HepG2 (cell line): Measurements from ENCODE around the gene MSGN1. TPM values are rescaled to one million over a fixed set of nuclear protein-coding genes. Genes with fewer than 3 reads are reported as not detected.
"Not testable (repeated sequence)": the region's sequence is repeated elsewhere in the genome, so short reads cannot be mapped to it uniquely, and the experiment has no call there.

ENCODE experiments used
- ATAC-seq: fragments of 200-7000 bp; cut with Tn5 transposase; 3 replicates; pipeline ENCODE4 v1.9.1; 2020; ENCODE audit warnings: mild to moderate bottlenecking, moderate library complexity
- BruUV-seq: library from RNA; stranded (reverse); fragments of 400-500 nt; replicated peaks from 2 replicates; lab custom pipeline; 2021; lab: Mats Ljungman, UMichigan
- CTCF ChIA-PET: fragments of 300-600 bp; formaldehyde crosslinking; extraction: SDS; loops from one replicate; lab custom pipeline; 2021; ENCODE audit warnings: low total read pairs, inconsistent platforms, low intra/inter-chr PET ratio; lab: Yijun Ruan, JAX
- POLR2A ChIA-PET: fragments of 350-600 bp; sonication (Branson Sonifier 250); formaldehyde crosslinking; loops from one replicate; lab custom pipeline; 2020; ENCODE audit warnings: antibody characterized with exemption, inconsistent platforms; lab: Yijun Ruan, JAX
- DNase-seq: peaks from one replicate; pipeline ENCODE4 v3.0.0-alpha.2; 2015; ENCODE audit warnings: low spot score
- FAIRE-seq: peaks from 3 replicates; lab custom pipeline; 2011; peaks lifted over from hg19 to GRCh38; lab: Jason Lieb, UNC
- H2AFZ ChIP-seq: one replicate; pipeline ENCODE4 v1.6.1; 2011; ENCODE audit warnings: low read length, inconsistent platforms
- H3K27ac ChIP-seq: fragments of 300-600 bp; 3 replicates; pipeline ENCODE4 v1.8.0; 2011; ENCODE audit warnings: mixed run types, mild to moderate bottlenecking, mixed read lengths, low read length, inconsistent platforms; ENCODE audit not compliant: insufficient read depth; ENCODE audit errors: extremely low read length
- H3K27me3 ChIP-seq, 2 experiments: fragments of 200-600 bp in 1 of 2; 2 replicates in 1 of 2; 3 replicates in 1 of 2; pipeline versions ENCODE4 v1.6.0 to v1.8.0; 2011; ENCODE audit warnings: low read length in 2 of 2, mild to moderate bottlenecking in 2 of 2, moderate library complexity in 2 of 2, inconsistent platforms in 1 of 2; ENCODE audit not compliant: insufficient read depth in 2 of 2, control insufficient read depth in 1 of 2
- H3K36me3 ChIP-seq, 2 experiments: fragments of 200-600 bp in 1 of 2; replicated peaks in 1 of 2; 2 replicates in 1 of 2; 3 replicates in 1 of 2; pipeline versions ENCODE4 v1.5.1 to v1.8.0; 2011; ENCODE audit warnings: low read length in 2 of 2, inconsistent platforms in 1 of 2; ENCODE audit not compliant: insufficient read depth in 2 of 2, control insufficient read depth in 1 of 2
- H3K4me1 ChIP-seq: 2 replicates; pipeline ENCODE4 v1.5.1; 2012; ENCODE audit warnings: low read length, inconsistent platforms; ENCODE audit not compliant: insufficient read depth
- H3K4me2 ChIP-seq: 2 replicates; pipeline ENCODE4 v1.6.0; 2011; ENCODE audit warnings: low read depth, low read length, inconsistent platforms
- H3K4me3 ChIP-seq, 3 experiments: fragments of 200-600 bp in 1 of 3; sonication (generic), shearing (Covaris generic) in 1 of 3; replicated peaks in 1 of 3; 2 replicates each; pipeline ENCODE4 v1.5.1; 2011 to 2016; ENCODE audit warnings: low read length in 3 of 3, inconsistent platforms in 2 of 3, low read depth in 2 of 3, mild to moderate bottlenecking in 2 of 3, control low read depth in 1 of 3, mixed read lengths in 1 of 3; ENCODE audit not compliant: insufficient read depth in 1 of 3
- H3K79me2 ChIP-seq: one replicate; pipeline ENCODE4 v1.6.1; 2011; ENCODE audit warnings: low read length, inconsistent platforms; ENCODE audit not compliant: insufficient read depth
- H3K9ac ChIP-seq: 2 replicates; pipeline ENCODE4 v1.6.0; 2011; ENCODE audit warnings: mild to moderate bottlenecking, low read depth, low read length, inconsistent platforms; ENCODE audit not compliant: insufficient read depth
- H3K9me3 ChIP-seq: 2 replicates; pipeline ENCODE4 v1.5.1; 2012; ENCODE audit warnings: mild to moderate bottlenecking, low read length
- H4K20me1 ChIP-seq: 2 replicates; pipeline ENCODE4 v1.6.0; 2011; ENCODE audit warnings: inconsistent platforms, mild to moderate bottlenecking, low read length, moderate library complexity; ENCODE audit not compliant: insufficient read depth
- ARID4A ChIP-seq: sonication (generic); formaldehyde crosslinking; IDR thresholded peaks from 2 replicates; pipeline ENCODE4 v1.5.0; 2020; ENCODE audit warnings: mild to moderate bottlenecking, missing genetic modification reagents, borderline replicate concordance
- BRD4 ChIP-seq: sonication (generic); formaldehyde crosslinking; IDR thresholded peaks from 2 replicates; pipeline ENCODE4 v1.4.0; 2020; ENCODE audit warnings: missing genetic modification reagents
- CEBPG ChIP-seq: IDR thresholded peaks from 2 replicates; pipeline ENCODE4 v1.6.1; 2016
- ELF1 ChIP-seq: sonication (generic); formaldehyde crosslinking; IDR thresholded peaks from 2 replicates; pipeline ENCODE4 v1.4.0; 2020; ENCODE audit warnings: missing genetic modification reagents
- KDM5B ChIP-seq: sonication (generic); formaldehyde crosslinking; IDR thresholded peaks from 2 replicates; pipeline ENCODE4 v1.4.0; 2020; ENCODE audit warnings: missing genetic modification reagents, mild to moderate bottlenecking, borderline replicate concordance
- TSC22D2 ChIP-seq: sonication (generic); formaldehyde crosslinking; IDR thresholded peaks from 2 replicates; pipeline ENCODE4 v1.5.1; 2020; ENCODE audit warnings: missing genetic modification reagents, mild to moderate bottlenecking, borderline replicate concordance
- ZKSCAN1 ChIP-seq: fragments of 150-350 bp; IDR thresholded peaks from 2 replicates; pipeline ENCODE4 v1.6.1; 2014; ENCODE audit warnings: low read length
- ZNF484 ChIP-seq: sonication (generic); formaldehyde crosslinking; IDR thresholded peaks from 2 replicates; pipeline ENCODE4 v1.5.1; 2020; ENCODE audit warnings: mild to moderate bottlenecking, low read depth, missing genetic modification reagents, borderline replicate concordance
- ZNF619 ChIP-seq: sonication (generic); formaldehyde crosslinking; IDR thresholded peaks from 2 replicates; pipeline ENCODE4 v1.4.0; 2020; ENCODE audit warnings: mild to moderate bottlenecking, missing genetic modification reagents
- ZNF816 ChIP-seq: sonication (generic); formaldehyde crosslinking; IDR thresholded peaks from 2 replicates; pipeline ENCODE4 v1.8.0; 2022; ENCODE audit warnings: missing genetic modification reagents, mild to moderate bottlenecking, borderline replicate concordance
- WGBS: methylation state at CpG from one replicate; pipeline ENCODE4 v1.1.6; 2017; ENCODE audit warnings: low lambda C conversion rate; 5-methylcytosine and 5-hydroxymethylcytosine counted together
- in situ Hi-C: cut with HindIII; loops from 2 replicates; pipeline ENCODE4 v1.10.0; 2017; ENCODE audit warnings: low pct_unique_long_range_greater_than_20kb; ENCODE audit not compliant: extremely low pct_ligation_motif_present
- intact Hi-C: fragments of 100-400 bp; cut with micrococcal nuclease; formaldehyde crosslinking; loops from one replicate; pipeline ENCODE4 v1.10.0; 2022; ENCODE audit not compliant: unreplicated experiment
- polyA plus RNA-seq, 8 experiments: library from polyadenylated mRNA; depleted of rRNA in 3 of 8; stranded (reverse) in 7 of 8; unstranded in 1 of 8; fragments of >200 nt; fragmentation: Illumina TruSeq in 4 of 8; extraction: Trizol in 4 of 8; gene quantifications; 2 replicates each; pipeline versions ENCODE4 v1.2.1 to v1.2.3, GENCODE V29; 2011 to 2016; ENCODE audit warnings: low read depth in 4 of 8, missing spikeins in 1 of 8, mixed read lengths in 1 of 8; ENCODE audit not compliant: insufficient read depth in 1 of 8
- total RNA-seq, 5 experiments: library from RNA; depleted of rRNA; stranded (reverse); fragments of >200 nt; fragmentation: Illumina TruSeq; extraction: Trizol; gene quantifications; 2 replicates each; pipeline ENCODE4 v1.2.3, GENCODE V29; 2016; ENCODE audit warnings: low read depth in 1 of 5
- TF ChIP-seq, protein P1 (sequence below): fragments of 450-650 bp; IDR thresholded peaks from 2 replicates; pipeline ENCODE4 v1.6.1; 2017

The MSGN1 gene
- total and polyA plus RNA-seq, 2 of the 13 experiments (the other 11 are each of a cell fraction or from before 2014, with no cell fraction given), result not detected

DNA sequence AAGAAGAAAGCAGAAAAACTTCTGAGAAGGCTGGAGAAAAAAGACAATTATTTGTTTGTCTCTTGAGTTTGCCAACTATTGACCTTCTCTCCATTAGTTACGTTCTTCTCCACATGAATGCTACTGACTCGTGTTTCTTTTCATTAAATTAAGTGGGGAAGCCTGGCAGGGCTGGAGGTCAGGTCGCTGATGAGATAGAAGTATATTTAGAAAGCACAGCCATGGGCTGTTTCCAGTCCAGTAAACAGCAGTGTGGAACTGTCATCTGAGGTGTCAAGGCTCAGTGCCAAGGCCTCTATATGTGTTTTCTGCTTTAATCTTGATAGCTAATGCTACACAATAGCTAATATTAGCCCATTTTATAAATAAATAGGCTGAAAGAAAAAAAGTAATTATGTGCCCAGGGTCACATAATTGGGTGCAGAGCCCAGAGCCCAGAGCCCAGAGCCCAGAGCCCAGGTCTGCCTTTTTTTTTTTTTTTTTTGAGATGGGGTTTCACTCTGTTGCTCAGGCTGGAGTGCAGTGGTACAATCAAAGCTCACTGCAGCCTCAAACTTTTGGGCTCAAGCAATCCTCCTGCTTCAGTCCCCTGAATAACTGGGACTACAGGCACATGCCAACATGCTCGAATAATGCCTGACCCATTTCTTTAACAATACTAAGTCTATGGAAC, 6.3 kb downstream of the MSGN1 start:
- BruUV-seq, result no TSS peak
- no peaks in the 10 kb centered on the region for H4K20me1 ChIP-seq
- intact Hi-C loops, result no loop called here
- H3K4me3 ChIP-seq, result no peak overlapping the region
- 3% methylated on average over 4 of the region's 4 CpGs for WGBS
- no peaks in the 10 kb centered on the region for H3K79me2 ChIP-seq
- TF ChIP-seq CEBPG (CRISPR knock-in tag), result no peak
- TF ChIP-seq ZKSCAN1, result no peak
- TF ChIP-seq TSC22D2 (CRISPR knock-in tag), result no peak
- TF ChIP-seq, protein P1, sequence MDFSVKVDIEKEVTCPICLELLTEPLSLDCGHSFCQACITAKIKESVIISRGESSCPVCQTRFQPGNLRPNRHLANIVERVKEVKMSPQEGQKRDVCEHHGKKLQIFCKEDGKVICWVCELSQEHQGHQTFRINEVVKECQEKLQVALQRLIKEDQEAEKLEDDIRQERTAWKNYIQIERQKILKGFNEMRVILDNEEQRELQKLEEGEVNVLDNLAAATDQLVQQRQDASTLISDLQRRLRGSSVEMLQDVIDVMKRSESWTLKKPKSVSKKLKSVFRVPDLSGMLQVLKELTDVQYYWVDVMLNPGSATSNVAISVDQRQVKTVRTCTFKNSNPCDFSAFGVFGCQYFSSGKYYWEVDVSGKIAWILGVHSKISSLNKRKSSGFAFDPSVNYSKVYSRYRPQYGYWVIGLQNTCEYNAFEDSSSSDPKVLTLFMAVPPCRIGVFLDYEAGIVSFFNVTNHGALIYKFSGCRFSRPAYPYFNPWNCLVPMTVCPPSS, result no peak
- no peak for TF ChIP-seq ZNF484
- TF ChIP-seq ZNF619 (CRISPR knock-in tag), result no peak
- TF ChIP-seq ELF1 (CRISPR knock-in tag), result no peak
- TF ChIP-seq ARID4A (CRISPR knock-in tag), result no peak
- TF ChIP-seq ZNF816, result no peak
- TF ChIP-seq BRD4, result no peak
- no peak for TF ChIP-seq KDM5B (CRISPR knock-in tag)
- no peaks in the 10 kb centered on the region for H3K4me1 ChIP-seq
- in situ Hi-C loops, result no loop called here
- CTCF ChIA-PET, result no interaction called here
- H3K36me3 ChIP-seq, result no peaks in the 10 kb centered on the region
- H2AFZ ChIP-seq, result no peak overlapping the region
- FAIRE-seq (no peak), DNase-seq (no peak), ATAC-seq (no peak)
- POLR2A ChIA-PET, result no interaction called here
- H3K4me2 ChIP-seq, result no peak overlapping the region
- H3K9me3 ChIP-seq, result no peaks in the 10 kb centered on the region
- H3K27me3 ChIP-seq, result peaks cover 0 to 20% of the 10 kb centered on the region in 2 experiments; a peak in 2 of 5 replicates
- no peak overlapping the region for H3K9ac ChIP-seq
- no peak overlapping the region for H3K27ac ChIP-seq

- 49% methylated on average over 4 of the region's 4 CpGs for WGBS
- ATAC-seq, result not testable (repeated sequence)
Observed at GRCh38 chr2:17823646-17824045, 7.4 kb downstream of the MSGN1 start.

More at GRCh38 chr2:17823646-17824045, 7.4 kb downstream of the MSGN1 start:
- DNase-seq, intact Hi-C loops, H3K9ac ChIP-seq, CTCF ChIA-PET, H3K27ac ChIP-seq, H3K79me2 ChIP-seq, H3K4me1 ChIP-seq, H3K9me3 ChIP-seq, POLR2A ChIA-PET, H3K4me2 ChIP-seq, BruUV-seq, H3K36me3 ChIP-seq, H2AFZ ChIP-seq, H4K20me1 ChIP-seq, FAIRE-seq, H3K4me3 ChIP-seq, in situ Hi-C loops: not testable (repeated sequence)
- H3K27me3 ChIP-seq, result peaks cover 0 to 24% of the 10 kb centered on the region in 2 experiments; a peak in 2 of 5 replicates
